Left kidney (tissue), 2 donors: Measurements from ENCODE around the gene SLC6A11. TPM values are rescaled to one million over a fixed set of nuclear protein-coding genes. Genes with fewer than 3 reads are reported as not detected.

Experiments
- DNase-seq: peaks from one replicate; pipeline ENCODE4 v3.0.0-alpha.2; 2013
- polyA plus RNA-seq: library from polyadenylated mRNA; unstranded; fragments of 120-200 nt; gene quantifications from one replicate; pipeline ENCODE4 v1.2.1, GENCODE V29; 2013; ENCODE audit not compliant: insufficient read length

Gene SLC6A11
- polyA plus RNA-seq, 1 donor = 0.10 TPM

DNA sequence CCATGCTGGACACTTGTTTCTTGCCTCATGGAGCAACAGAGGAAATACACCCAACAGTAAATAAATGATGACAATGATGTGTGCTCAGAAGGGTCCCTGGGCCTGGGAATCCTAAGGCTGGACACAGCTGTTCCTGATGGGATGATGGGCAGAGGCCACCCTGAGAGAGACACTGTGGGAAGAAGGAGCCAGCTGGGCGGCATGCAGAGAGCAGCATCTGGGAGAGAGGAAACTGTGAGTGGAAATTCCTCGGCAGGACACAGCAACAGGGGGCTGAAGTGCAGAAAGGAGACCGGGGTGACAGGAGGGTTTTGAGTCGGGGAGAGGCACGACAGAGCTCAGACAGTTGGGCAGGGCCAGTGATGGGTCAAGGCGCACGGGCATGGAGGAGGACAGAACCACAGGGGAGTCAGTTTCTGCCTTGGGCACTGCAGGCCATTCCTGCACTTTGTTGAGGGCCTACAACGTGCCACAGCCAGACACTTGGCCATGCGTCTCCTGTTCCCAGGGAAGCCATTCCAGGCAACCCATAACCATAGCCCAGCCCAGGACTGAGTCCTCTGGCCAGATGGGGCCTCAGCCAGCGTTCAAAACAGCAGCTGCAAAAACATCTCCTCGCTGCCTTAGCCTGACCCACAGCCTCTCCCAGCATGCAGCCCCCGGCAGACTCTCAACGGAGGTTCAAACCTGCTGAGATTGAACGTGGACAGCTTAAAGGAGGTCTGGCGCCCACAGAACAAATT lies 139.9 kb downstream of the SLC6A11 start:
- DNase-seq = peak; percentile 13

DNA sequence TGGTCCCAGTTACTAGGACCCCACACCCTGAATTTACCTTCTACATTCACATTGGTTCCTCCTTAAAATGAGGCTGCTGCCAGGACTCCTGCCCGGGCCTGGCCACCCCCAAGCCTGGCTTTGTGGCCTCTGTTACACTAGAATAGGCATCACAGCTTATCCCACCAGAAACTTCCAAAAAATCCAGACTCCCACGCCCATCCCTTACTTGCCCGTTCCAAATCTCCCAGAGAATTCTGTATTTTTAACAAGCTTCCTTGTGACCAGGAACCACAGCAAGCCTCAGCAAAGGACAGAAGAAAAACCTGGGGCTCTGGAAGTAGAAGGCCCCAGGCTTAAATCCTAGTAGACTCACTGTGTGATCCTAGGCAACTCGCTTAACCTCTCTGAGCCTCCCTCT lies 140.5 kb downstream of the SLC6A11 start:
- DNase-seq = no peak

DNA sequence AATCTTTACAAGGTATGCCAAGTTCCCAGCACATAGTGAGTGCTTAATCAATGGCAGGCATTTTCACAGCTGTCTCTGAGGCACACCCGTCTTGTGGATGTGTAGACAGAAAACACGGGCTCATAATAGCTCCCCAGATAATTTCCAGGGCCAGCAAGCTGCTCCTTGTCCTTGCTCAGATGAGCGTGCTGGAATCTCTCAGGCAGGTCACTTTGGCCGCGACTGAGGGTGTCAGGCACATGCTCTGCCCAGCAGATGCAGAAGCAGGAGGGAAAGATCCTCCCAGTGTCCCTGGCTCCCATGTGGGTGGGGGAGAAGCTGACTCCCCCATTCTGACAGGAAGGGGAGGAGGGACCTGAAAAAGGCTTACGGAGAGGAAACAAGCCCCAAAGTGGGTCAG lies 141.0 kb downstream of the SLC6A11 start:
- DNase-seq = no peak

DNA sequence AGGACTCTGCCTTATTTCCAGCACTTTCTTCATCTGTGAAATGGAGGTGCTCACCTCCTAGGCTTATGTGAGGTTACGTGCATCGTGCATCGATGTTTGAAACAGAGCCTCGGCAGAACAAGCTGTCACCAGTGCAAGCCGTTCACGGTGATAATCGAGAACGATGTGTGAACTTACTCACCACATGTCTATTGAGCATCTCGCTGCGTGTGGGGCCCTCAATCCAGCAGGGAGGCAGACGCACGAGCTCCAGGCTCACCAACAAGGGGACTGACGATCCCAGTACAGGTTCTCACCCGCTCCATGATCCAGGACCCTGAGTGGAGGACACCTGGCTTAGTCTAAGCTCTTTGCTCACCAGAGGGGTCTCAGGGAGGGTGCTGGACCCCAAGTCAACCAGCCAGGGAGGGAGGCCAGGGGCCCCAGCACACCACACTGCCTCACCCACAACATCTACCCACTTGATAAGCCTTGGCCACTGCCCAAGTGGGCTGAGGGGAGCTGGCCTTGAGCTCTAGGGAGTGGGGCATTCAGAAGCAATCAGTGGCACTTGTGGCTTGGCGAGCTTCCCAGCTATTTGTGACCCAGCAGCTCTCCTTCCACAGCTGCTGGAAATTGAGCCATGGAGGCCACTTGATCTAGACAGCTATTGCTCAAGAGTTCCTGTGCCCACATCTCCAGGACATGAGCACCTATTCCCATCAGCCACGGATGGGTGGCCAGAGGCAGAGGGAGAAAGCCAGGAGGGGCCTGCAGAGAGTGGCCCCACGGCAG lies 142.1 kb downstream of the SLC6A11 start:
- DNase-seq = no peak

DNA sequence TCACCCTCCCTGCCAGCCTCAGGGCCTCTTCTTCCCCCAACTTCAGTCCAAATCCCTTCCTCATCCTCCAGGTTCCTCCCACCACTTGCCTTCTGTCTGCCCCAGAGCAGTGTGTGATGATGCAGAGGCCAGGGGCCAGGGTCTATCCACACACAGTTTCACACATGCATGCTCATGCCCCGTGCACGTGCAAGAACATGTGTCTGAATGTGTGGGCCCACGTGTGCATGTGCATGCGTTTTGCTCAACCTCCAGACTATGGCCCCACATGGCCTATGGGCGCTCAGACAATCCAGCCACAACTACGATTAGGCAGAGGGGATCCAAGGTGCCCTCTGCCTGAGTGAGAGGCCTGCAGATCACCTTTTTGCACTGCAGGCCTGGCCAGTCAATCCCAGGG lies 144.2 kb downstream of the SLC6A11 start:
- DNase-seq = no peak

DNA sequence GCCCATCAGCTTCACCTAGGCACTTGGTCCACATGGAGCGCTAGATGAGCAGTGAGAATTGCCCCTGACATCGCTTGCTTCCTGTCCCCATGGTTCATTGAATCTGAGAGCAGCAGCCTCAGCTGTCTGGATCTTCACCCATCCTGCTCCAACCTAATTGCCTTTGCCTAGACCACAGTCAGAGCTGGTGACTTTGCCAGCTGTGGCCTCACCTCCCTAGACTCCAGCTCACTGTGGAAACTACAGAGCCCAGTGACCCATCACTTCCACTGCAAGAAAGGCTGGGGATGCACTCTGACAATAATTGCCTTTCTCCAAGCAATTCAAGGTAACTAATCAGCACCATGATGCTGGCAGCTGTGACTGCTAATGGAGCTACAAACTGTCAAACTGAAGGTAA lies 145.9 kb downstream of the SLC6A11 start:
- DNase-seq = no peak

DNA sequence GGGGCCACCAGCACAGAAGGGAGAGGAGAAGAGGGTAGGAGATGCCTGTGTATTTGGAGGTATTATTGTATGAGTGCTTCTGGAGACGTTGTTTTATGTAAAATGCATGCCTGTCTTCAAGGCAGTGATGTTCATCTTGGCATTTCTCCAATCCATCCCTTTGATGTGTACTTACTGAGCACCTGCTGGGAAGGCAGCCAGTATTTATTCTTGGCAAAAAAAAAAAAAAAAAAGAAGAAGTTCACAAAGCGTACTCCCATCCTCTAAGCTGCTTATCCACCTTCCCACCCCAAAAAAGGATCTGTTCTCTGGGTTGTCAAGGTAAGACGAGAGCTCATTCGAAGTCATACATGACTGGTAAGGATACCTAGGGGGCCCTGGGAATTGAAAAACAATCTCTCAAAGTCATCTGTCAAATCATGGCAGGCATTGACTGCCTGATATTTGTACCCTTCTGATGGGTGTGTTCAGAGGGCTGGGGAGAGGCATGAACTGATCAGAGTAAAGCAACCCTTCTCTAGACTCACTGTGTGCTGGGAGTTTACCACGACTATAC lies 146.5 kb downstream of the SLC6A11 start:
- DNase-seq = no peak

DNA sequence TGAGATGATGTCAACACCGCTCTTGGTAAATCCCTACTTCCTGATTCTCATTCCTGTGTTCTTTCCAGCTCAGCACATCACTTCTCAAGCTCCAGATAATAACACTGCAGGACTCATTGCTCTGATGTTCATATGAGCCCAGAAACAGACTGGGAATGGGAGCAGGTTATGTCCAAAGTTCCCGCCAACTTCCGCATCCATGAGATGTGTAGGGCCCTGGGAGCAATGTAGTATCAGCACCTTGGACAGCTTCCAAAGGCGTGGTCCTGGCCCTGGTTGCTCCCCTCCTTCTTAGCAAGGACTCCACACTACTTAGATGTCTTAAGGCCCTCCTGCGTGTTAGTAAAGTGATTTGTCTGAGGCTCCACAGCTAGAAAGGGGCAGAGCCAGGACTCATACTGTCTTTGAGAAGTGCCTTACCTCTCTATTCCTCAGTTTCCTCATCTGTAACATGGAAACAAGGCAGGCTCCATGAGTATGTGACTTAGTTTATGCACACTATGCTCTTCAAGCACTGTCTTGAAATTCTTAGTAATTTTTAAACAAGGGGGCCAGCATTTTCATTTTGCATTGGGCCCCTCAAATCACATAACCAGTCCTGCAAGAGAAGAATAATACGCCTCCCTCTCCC lies 148.6 kb downstream of the SLC6A11 start:
- peak; percentile 52 for DNase-seq

DNA sequence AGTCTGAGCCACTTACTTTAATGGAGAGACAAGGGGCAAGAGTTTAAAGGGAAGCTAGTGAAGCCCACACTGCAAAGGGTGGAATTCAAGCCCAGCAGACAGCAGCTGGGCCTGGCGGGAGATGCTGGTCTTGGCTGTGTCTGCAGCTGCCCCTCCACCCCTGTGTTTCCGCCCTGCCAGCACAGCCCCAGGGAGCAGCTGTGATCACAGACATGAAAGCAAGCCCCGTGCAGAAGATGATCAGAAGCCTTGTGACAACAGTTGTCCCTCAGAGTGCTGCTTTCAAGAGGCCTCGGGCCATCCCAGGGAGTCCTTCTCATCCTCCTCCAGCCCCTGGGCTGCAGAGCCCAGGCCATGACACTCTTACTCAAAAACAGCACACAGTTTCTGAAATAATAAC lies 152.4 kb downstream of the SLC6A11 start:
- DNase-seq = no peak

DNA sequence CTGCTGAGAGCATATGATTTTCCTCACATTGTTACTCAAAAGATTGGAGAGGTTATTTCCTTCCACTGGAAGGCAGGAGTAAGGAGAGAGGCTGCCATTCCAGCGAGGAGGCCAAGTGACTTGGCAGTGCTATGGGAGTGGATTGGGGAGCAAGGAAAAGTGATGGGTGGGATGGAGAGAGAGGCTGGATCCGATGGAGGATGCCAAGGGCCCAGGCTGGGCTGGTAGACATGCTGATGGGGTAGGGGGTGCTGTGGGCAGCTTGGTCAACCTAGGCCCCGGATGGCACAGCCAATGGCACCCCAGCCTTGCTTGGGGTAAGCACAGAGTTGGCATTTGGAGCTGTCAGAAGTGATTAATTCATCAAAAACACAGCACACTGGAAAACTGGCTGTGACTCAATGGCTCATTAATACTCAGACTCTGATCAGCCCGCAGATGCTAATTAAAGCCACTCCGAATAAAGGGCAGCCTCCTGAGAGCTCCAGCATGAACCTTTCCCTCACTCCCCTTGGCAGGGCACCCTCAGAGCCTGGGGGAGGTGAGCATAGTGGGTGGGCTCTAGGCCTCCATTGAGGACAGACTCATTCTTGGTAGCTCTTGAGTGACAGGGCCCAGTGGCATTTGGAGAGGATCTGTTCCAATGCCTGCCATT lies 154.4 kb downstream of the SLC6A11 start:
- no peak for DNase-seq

DNA sequence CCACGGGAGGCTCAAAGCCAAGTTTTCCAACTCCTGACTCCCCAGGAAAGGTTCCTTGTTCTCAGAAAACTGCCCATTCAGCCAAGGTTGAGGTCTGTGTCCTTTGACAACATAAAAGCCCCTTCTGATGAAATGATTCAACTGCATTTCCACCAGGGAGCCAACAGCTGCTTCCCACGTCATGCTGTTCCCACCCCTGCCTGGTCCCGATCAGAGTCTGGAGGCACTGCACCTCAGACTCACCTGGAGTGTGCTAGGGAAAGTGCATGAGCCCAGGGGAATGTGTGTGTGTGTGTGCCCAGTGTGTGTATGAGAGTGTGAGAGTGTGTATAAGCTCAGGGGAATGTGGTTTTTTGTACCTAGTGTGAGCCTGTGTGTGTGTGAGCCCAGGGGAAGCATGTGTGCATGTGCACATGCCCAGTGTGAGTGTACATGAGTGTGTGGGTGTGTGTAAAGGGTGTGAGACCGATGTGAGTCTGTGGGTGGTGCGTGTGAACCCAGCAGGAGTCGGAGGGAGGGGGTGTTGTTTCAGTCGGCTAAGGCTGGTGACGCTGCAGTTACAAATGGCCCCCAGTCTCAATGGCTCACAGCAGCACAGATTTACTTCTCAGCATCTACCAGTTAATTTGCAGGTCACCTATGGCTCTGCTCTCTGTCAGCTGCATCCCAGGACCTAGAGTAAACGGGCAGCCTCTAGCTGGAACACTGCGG lies 156.2 kb downstream of the SLC6A11 start:
- DNase-seq = no peak

DNA sequence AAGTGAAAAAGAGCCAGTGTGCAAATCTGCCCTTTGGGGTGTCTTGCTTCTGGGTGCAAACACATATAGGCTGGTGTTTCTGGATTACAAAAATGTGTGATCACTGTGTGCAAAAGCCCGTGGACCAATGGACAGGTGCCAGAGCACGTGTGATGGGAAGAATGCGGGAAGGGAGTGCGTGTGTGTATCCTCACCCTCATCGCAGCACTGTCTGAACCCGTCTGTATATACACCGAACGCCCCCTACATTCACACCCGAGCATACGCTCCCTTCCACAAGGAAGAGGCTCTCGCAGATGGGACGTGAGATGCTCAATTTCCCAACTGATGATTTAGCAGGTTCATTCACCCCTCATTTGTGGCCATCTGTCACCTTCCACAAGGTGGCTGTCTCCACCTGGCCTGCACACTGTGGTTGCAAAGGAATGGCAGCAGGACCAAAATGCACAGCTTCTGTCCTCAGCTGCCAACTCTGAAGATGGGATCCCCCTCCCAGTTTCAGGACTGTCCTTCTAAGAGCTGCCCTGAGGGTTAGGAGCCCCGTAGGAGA lies 157.1 kb downstream of the SLC6A11 start:
- DNase-seq = no peak

DNA sequence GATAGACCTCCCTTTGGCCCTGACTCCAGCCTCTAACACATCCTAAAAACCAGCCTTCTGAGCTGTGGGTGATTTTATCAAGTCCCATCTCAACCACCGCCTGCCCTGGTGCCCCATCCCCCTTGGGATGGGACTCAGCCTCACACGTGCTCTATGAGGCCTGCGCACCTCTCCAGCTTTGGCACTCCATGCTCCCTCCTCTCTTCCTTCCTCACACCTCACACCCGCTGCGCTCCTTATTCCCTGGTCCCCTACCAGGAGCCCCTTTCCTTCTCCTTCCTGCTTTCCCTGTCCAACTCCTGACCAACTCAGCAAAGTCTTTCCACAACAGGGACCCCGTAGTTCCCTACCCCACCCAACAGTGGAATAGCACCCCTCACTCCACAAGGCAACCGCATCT lies 158.1 kb downstream of the SLC6A11 start:
- DNase-seq = no peak

DNA sequence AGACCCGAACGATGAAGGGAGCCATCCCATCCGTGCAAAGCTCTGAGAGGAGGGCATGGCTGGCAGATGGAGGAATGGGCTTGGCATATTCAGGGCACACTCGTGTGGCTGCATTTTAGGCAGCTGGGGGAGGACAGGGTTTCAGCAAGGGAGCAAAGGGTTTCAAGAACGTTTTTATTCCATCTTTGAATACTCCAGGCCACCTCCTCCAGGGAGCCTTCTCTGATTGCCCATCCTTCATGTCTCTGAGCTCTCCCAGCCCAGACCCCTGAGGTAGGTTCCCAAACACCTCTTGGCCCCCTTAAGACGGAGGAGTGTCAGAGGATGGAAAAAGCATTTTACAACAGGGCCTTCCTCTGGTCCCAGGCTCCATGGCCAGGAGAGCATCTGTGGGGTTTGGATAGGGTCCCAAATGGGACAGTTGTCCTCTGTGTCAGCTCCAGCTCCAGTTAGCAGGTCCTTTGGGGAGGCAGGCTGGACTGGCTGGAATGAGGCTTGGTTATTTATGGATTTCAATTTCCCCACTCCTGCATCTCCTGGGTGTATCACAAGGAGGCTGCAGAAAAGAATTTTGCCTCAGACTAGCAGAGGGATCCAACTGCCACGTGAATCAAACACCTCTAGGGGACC lies 158.8 kb downstream of the SLC6A11 start:
- no peak for DNase-seq

DNA sequence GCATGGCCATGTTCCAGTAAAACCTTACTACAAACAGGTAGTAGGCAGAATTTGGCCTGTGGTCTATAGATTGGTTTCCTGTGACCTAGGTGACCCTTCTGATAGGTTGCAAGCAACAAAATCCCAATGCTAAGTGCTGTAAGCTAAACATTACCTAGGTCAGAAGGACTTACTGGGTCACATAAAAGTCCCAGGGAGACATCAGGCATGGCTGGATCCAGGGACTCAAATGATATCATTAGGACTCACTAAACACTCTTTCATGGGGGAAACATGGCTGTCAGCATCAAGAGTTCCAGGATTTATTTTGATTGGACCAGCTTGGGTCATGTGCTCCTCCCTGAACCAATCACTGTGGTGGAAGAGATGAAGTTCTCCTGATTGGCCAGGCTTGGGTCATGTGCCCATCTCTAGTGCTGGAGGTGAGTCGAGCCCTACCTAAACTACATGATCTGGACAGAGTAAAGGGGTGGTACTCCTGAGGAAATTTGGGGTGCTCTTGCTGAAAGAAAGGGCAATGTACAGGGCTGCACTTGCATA lies 159.7 kb downstream of the SLC6A11 start:
- no peak for DNase-seq

DNA sequence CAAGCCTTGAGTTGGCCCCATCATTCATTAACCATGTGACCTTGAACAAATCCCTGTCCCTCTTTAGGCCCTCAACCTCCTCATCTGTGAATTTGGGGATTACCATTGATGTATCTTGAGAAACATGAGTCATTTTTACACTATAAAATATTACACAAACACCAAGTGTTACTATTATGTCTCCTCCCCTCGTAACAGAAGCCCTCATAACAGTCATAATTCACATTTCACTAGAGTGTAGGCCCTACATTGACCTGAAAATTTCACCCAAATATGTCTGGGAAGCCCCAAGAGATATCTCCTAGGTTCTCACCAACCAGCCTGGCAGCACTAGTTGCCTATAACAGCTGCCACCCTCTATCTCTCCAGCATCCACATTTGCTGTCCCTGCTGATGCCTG lies 160.7 kb downstream of the SLC6A11 start:
- no peak for DNase-seq

DNA sequence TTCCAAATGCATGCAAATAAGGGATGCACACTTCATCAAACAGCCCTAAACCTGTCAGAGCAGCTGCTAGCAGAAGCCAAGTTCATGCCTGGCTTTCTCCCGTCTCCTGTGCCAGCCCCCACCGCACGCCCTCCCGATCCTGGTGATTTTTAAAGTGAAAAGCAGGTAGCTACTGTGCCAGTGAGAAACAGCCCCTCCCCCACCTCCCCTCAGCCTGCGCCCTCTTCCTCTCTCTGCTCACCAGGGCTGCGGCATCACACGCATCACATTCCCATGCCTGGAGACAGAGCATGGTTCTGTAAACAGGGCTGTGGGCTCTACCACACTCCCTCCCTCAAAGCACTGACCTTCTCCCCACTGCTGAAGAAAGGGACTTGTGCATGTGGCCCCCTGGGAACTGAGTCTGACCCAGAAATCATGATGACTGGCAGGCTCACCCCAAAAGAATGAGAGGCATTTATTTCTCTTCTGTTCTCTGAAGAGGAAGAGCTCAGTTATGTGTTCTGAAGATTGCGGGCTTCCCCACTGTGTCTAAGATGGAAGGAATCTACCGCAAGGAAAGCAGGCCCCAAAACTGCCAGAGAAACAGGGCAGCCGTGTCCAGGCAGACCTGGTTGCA lies 162.0 kb downstream of the SLC6A11 start:
- peak; percentile 13 for DNase-seq

DNA sequence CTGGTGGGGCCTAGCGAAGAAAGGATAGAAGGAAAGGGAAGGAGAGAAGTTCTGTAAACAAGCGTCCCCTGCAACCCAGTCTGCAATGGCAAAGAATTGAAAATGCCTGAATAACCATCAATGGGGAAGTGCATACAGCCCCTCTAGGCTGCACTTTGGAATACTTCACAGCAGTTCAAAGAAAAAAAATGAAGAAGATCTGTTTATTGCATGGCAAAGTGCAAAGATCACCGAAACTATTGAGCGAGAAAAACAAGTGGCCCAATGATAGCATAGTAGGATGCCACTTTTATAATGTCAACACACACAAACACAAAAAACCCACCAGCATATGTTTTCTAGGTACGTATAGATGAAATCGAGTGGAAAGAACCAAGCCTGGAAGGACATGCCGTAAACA lies 162.9 kb downstream of the SLC6A11 start:
- no peak for DNase-seq

DNA sequence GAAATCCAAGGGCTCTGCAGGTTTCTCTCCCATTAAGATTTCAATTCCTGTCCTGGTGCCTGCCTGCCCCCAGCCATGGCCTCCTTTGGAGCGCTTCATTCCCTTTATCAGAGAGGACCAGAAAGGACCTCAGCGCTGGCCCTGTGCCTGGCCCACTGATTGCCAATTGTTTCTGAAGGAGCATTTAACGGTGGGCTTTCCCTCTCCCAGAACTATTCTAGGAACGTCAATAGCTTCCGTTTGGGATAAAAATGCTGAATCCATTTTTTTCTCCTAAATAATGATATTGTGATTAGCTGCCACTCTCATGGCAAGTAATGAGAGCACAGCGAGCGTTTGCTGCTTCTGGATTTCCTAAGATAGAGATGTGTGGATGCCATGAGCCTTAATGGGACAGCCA lies 164.3 kb downstream of the SLC6A11 start:
- DNase-seq = no peak

DNA sequence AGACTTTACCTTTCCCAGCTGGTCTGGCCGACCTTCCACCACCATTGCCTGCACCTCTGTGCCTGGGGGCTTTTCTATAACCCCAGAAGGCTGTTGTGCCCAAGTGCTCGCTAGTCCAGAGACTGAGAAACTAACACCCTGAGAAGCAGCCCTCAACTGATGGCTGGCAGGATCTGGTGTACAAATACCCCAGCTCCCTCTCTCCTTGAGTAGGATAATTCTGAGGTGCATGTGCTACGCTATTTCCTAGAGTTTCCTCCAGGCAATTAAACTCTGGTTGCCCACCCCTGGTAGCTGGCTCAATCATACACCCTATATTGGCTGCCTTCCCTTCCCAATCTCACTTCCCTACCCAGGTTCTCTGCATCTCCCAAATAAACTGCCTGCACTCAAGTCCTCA lies 165.0 kb downstream of the SLC6A11 start:
- DNase-seq = no peak
